ENCODE data around the gene CPA1.

Gene CPA1

DNA sequence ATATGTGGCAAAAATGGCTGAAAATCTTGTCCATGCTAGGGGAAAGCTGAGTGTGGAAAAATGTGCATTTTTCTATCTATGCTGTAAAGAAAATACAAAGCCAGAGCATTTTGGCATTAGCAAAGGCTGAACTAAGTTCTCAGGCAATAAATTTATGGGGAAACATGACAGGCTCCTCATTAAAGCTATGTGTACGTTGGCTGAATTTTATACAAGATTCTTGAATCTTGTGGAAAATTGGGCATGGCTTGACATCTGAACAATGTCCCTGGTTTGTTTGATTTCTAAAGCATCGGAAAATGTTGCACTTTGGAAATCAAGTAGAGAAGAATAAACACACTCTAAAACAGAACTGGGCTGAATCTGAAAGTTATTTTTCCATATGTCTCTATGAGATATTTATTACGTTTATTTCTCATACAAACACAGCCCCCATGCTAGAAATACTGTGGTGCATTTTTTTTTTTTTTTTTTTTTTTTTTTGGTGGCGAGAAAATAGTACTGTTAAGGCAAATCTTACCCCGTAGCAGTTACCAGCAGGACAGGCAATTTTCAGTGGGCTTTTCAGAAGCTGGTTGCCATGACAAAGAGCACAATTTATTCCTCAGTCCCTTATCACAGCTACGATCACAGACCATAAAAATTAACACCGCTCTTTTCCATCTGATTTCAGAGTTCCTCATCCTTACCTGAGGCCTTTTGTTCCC lies 16.9 kb downstream of the CPA1 start:
- DNase-seq = peak; percentile 45

DNA sequence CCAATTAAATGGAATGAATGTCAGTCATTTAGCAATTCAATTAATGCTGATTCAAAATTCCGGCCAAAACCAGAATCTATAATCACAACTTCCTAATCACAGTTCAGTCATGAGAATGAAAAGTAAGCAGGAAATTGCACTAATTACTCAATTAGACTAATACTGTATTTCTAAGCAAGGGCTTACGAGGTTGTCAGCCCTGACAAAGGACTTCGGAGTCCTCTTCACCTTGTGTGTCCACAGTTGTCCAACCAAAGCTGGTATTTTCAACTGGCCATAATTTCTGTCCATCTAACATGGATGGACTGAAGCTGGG lies 17.4 kb downstream of the CPA1 start:
- no peak for DNase-seq

DNA sequence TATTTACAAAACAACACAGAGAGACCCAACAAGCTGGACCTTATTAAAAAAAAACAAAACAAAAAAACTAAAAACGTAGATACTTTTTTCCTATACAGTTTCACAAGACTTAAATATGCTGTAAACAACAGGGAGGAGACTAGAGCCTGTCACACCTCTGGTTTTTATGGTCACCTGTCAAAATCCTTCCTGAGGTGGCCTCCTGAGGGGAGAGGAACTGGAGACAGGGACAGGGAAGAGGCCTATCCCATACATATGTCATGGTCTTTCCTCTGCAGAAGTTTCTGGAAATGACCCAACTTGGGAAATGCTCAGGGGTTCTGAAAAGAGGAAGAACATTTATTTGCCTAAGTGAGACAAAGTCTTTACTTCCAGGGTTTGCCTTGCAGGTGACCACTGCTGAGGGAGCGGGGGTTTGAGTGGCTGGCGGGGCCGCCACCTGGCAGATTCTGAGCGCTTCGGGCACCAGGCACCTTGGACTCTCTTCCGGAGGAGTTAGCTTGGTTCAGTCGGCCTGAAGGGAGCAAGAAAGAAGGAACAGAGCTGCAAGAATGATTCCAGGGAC lies 18.3 kb downstream of the CPA1 start:
- no peak for DNase-seq

DNA sequence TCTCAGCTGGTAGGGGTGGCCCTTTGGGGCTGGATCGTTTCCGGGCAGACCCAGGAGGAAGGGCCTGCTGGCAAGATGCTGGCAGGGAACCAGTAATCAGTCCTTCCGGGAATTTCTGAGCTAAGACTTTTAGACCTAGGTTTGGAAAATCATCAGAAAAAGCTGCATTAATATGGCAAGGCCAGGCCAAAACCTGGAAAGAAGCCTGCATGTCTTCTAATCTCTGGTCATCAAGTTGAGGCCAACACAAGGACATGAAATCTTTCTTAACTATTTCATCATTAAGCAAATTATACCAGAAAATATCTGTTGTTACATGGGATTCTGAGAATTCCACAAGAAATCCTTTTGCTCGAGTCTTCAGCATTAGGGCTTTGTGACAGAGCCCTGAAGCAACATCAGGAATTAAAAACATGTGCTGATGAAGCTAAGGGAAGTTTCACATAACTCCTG lies 19.9 kb downstream of the CPA1 start:
- peak; percentile 86 for DNase-seq

DNA sequence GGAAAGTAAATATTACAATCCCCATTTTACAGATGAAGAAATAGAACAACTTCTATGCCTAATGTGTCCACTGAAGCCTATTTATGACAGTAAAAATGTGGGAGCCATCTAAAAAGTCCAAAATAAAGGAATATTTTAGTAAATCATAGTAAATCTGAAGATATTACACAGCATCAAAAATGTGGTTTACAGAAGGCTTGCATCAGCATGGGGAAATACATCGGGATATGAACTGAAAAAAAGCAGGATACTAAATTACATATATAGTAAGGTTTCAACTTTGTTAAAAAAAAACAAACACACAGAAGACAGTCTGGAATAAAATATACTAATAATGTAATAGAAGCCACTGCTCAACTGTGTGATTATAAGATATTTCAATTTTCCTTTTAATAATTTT lies 20.8 kb downstream of the CPA1 start:
- DNase-seq = no peak

DNA sequence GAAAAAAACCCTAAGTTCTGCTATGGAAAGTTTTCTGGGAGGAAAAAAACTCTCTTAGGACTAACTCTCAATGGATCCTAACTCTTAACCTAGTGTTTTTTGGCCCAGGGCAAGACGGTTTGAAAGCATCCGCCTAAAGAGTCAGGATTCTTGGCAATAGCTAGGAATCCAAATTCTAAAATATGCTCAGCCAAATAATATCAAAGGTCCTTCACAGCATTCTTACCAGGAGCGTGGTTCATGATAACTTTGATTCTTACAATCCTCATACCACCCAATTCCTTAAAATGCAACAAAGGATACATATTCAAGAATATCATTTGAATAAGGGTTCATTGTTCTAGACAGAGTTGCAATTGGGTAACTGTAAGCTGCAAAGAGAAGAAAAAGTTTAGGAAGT lies 21.3 kb downstream of the CPA1 start:
- no peak for DNase-seq

GRCh38 chr7:130405003-130405402 lies 24.7 kb downstream of the CPA1 start:
- no peak for DNase-seq

GRCh38 chr7:130409067-130409711 lies 28.9 kb downstream of the CPA1 start:
- peak; percentile 42 for DNase-seq

DNA sequence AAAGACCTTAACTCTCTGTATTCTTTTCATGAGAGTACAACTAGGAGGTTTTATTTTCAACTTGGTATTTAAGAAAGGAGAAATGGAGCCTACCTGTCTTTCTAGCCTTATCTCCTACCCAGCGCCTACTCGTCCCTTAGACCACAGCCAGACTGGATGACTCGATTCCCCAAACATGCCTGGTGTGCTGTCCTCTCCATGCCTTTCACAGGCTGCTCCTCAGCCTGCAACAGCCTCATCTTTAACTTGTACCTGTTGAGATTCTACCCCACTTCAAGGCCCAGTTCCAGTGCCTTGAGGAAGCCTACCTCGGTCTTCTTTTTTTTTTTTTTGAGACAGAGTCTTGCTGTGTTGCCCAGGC lies 29.4 kb downstream of the CPA1 start:
- peak; percentile 36 for DNase-seq

DNA sequence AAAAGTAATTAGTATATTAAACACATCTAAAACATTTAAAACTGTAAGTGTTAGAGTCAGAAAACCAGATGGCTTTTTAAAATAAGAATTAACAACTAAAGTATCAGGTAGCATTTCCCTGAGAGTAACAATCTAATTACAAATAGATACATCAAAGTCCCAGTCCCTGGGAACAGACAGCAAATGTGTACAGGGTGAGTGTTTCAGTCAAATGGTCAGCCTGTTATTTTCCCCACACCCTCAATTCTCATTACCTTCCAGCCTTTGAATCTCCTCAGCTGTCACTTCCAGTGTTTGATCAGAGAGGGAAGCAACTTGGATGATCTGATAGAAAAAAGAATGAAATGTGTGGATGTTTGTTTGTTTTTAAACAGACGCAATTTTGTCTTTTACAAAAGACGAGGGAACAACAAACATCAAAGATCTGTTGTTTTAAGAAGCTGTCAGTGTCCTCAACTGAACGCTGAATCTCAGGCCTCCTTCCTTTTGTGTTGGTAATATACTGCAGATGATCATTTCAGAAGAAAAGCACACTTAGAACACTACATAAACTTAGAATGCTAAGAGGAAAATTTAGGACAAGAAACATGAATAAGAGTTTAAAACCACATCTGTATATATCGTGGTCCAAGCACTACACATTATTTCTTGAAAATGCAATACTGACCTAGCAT lies 30.7 kb downstream of the CPA1 start:
- DNase-seq = no peak

- DNase-seq = no peak
Measured at GRCh38 chr7:130413201-130413600, 32.9 kb downstream of the CPA1 start.

GRCh38 chr7:130415006-130415405 lies 34.7 kb downstream of the CPA1 start:
- no peak for DNase-seq

DNA sequence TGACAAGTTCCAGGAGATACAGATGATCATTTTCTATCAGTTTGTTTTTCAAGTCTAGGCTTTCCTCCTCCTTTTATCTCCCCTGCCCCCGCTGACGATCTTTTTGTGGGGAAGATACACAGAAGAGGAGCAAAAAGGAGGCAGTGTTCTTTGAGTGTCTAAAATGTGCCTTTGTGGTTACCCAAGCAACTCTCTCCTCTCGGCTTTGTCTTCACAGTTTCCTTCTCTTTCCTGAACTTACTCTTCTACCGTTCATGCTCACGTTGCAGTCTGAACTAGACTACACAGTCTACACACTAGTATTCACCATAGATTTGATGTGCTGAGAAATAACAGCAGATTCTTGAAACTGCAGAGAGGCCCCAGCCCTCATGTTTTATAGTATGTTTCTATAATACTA lies 36.9 kb downstream of the CPA1 start:
- no peak for DNase-seq

DNA sequence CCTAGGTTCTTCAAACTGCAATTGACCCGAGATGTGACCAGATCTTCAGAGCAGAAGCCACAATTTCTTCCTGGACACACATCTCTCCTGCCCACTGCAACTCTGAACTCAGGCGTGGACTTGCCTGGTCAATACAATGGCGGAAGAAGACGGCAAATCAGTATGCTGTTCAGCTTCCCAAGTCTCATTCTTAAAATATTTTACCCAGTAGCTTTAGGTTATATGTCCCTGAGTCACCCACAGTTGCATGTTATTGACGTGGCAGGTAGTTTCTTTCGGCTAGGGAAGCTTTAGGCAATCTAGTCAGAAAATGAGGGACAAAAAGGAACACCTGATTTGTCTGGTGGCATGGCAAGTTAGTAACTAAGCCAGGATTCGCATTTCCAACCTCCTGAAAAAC lies 38.0 kb downstream of the CPA1 start:
- DNase-seq = no peak

DNA sequence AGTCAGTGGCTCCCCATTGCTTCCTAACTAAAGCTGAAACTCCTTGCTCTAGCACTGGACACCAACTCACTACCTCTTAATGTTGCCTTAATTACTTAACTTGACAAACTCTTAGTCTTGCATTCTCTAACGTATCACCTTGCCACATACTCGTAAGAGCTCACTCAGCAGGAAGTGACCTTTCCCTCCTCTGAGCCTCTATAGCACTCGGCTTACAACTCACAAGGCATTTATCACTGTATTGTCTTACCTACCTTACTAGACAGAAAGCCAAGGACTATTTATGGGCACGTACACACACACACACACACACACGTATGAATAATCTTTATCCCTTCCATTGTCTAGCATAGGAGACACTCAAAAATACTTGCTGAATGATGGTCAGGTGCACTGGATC lies 39.4 kb downstream of the CPA1 start:
- DNase-seq = no peak

- DNase-seq = no peak
Measured at GRCh38 chr7:130420943-130421578, 40.8 kb downstream of the CPA1 start.

- peak; percentile 38 for DNase-seq
Measured at GRCh38 chr7:130421684-130422083, 41.4 kb downstream of the CPA1 start.

DNA sequence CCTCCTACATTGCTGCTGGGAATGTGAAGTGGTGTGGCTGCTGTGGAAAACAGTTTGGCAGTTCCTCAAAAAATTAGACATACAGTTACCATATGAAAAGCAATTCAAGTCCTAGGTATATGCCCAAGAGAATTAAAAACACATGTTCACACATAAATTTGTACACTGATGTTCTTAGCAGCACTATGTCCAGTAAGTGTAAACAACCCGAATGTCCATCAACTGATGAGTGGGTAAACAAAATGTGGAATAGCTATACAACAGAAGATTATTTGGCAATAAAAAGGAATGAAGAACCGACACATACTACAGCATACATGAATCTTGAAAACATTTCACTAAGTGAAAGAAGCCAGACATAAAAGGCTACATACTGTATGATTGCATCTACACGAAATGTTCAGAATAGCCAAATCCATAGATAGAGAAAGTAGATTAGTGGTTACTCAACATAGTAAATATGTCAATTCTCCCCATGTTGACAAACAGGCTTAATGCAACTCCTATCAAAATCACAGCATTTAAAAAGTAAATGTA lies 43.3 kb downstream of the CPA1 start:
- no peak for DNase-seq

DNA sequence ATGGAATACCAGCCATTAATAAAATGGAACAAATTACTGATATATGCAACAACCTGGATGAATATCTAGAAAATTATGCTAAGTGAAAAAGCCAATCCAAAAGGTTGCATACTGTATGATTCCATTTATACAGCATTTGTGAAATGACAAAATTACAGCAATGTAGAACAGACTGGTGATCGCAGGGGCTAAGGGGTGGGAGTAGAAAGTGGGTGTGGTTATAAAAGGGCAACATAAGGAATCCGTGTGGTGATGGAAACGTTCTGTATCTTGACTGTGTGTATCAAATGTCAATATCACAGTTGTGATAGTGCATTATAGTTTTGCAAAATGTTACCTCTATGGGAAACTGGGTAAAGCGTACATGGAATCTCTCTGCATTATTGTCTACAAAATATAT lies 45.5 kb downstream of the CPA1 start:
- DNase-seq = no peak

DNA sequence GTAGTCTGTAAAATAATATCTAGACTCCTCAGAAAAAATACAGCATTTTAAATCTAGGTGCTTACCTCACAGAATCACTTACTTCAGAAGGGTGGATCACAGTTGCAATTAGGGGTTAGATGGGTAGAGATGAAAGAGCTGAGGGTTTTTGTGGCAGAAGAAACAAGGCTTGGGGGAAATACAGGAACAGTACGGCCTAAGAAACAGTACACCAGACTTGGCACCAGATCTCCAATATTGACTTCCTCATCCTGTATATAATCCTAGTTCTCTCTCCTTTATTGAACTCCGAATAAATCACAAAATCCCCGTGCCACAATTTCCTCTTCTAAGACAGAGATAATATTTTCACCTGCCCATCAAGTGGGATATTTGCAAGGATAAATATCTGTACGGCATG lies 46.3 kb downstream of the CPA1 start:
- DNase-seq = no peak

DNA sequence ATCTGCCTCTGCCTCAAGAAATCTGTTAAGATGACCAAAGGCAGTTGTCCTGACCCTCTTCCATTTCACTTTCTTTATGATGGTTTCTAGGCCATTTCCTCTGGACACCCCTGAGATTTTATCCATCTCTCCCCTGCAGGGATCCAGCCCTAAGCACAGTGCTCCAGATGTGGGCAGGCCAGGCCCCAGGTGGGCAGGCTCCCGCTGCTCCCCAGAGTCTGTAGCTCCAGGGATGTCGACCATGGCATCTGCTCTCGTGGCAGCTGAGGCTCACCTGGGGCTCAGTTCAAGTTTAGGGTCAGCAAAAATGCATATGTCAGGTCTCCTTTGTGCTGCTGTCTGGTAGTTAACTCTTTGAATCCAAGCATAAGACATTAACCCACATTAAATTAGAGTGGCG lies 48.7 kb downstream of the CPA1 start:
- no peak for DNase-seq

DNA sequence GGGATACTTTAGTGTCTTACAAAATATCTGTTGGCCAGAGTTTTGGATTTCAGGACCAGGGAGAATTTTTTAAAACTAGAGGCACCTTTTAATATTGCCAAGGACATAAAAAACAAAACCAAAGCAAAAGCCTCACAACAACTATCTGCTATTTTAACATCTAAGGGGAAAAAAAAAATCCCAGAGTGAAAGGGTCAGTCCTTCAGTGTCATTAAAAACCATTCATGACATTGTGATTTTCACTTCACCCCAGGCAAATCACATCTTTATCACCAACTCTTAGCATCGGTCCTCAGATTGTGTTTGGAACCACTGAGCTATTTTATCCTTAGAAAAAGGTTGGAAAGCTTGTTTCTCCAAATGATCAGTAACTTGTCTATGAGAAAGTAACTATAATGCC lies 49.8 kb downstream of the CPA1 start:
- no peak for DNase-seq
